Measurements from ENCODE around the gene TTBK1.

TTBK1 gene

DNA sequence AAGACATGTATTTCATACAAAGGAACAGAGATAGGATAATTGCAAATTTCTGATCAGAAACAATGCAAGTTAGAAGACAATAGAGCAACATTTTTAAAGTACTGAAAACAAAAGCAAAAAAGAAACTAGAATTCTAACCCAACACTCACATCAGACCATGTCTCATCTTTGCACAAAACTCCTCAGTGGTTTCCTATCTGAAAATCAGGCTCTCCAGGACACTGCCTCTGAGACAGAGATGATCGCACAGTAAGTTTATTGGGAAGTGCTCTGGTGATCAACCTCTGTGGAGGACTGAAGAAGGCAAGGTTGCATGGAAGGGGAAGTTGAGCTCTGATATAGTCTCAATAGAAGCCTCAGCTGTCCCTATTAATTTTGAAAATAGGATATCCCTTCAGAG, 2.3 kb upstream of the TTBK1 start:
- H3K79me2 ChIP-seq (ENCODE audit: insufficient read depth, low read depth) = no peaks in the 10 kb centered on the region
- no peak overlapping the region for H3K4me3 ChIP-seq (IDR thresholded peaks at IDR 0.05; ENCODE audit: insufficient read depth, low read depth, low read length)
- TF ChIP-seq, protein P1, sequence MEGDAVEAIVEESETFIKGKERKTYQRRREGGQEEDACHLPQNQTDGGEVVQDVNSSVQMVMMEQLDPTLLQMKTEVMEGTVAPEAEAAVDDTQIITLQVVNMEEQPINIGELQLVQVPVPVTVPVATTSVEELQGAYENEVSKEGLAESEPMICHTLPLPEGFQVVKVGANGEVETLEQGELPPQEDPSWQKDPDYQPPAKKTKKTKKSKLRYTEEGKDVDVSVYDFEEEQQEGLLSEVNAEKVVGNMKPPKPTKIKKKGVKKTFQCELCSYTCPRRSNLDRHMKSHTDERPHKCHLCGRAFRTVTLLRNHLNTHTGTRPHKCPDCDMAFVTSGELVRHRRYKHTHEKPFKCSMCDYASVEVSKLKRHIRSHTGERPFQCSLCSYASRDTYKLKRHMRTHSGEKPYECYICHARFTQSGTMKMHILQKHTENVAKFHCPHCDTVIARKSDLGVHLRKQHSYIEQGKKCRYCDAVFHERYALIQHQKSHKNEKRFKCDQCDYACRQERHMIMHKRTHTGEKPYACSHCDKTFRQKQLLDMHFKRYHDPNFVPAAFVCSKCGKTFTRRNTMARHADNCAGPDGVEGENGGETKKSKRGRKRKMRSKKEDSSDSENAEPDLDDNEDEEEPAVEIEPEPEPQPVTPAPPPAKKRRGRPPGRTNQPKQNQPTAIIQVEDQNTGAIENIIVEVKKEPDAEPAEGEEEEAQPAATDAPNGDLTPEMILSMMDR (conservative IDR thresholded peaks at IDR 0.05; ENCODE audit: low read depth, low read length) = no peak
- H3K4me1 ChIP-seq (ENCODE audit: low read depth, poor library complexity, severe bottlenecking) = peaks cover 1% of the 10 kb centered on the region
- H3K27me3 ChIP-seq (ENCODE audit: insufficient read depth, low read depth) = no peaks in the 10 kb centered on the region
- H3K36me3 ChIP-seq (ENCODE audit: insufficient read depth) = no peaks in the 10 kb centered on the region
- no peak overlapping the region for H3K4me2 ChIP-seq
- H3K9ac ChIP-seq = no peak overlapping the region
- no peaks in the 10 kb centered on the region for H4K20me1 ChIP-seq (ENCODE audit: insufficient read depth)
- H2AFZ ChIP-seq (ENCODE audit: low read depth) = no peak overlapping the region
- no peak overlapping the region for H3K27ac ChIP-seq

DNA sequence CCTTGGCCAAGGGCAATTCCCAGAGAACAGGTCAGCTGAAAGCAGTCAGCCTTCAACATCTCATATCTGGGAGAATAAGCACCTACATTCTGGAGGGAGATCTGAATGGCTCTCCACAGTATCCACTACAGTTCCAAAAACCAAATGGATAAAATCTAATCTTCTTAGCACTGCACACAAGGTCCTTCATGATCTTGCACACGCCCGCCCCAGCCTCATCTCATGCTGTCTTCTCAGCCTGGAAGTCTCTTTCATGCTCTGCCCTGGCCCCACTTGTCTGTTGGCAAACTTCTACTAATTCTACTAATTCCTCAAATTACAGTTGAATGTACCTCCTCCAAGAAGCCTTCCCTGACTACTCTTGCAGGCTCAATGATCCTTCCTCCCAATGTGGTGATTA, 1.8 kb upstream of the TTBK1 start:
- TF ChIP-seq, protein P1 (conservative IDR thresholded peaks at IDR 0.05; ENCODE audit: low read depth, low read length) = no peak
- Histone ChIP-seq H3K36me3 (ENCODE audit: insufficient read depth) (no peaks in the 10 kb centered on the region), H2AFZ (ENCODE audit: low read depth) (no peak overlapping the region), H3K4me1 (ENCODE audit: low read depth, poor library complexity, severe bottlenecking) (peaks cover 6% of the 10 kb centered on the region), H3K4me3 (IDR thresholded peaks at IDR 0.05; ENCODE audit: insufficient read depth, low read depth, low read length) (no peak overlapping the region), H3K27me3 (ENCODE audit: insufficient read depth, low read depth) (no peaks in the 10 kb centered on the region), H3K9ac (no peak overlapping the region), H3K79me2 (ENCODE audit: insufficient read depth, low read depth) (no peaks in the 10 kb centered on the region), H3K4me2 (no peak overlapping the region), H3K27ac (no peak overlapping the region), H4K20me1 (ENCODE audit: insufficient read depth) (no peaks in the 10 kb centered on the region)

DNA sequence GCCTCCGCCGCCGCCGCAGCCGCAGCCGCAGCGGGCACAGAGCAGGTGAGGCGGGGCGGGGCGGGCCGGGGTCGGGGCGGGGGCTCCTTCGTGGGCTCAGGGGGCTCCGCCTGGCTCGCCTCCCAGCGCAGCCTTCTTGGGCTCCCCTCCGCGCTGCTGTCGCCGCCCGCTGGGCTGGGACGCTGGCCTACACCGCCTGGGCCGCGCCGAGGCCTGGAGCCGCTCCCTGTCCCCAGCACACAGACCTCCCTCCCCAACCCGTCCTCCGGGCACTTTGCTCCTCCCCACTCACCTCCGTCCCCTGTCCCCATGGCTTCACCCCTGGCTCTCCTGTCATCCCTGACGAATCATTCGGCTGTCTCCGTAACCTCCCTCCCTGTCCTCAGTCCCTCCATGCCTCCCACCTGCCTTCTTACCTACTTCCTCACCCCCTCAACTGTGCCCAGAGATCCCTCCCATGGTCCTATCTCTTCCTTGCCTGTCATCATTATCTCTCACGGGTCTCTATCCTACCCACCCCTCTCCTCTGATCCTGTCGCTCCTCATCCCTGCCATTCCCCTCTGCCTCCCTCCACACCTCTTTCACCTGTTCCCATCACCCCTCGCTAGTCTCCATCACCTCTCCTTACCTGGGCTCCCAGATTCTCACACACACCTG, 512 bp downstream of the TTBK1 start:
- TF ChIP-seq, protein P1 (conservative IDR thresholded peaks at IDR 0.05; ENCODE audit: low read depth, low read length) = no peak
- Histone ChIP-seq H3K36me3 (ENCODE audit: insufficient read depth) (no peaks in the 10 kb centered on the region), H3K9ac (no peak overlapping the region), H3K4me3 (IDR thresholded peaks at IDR 0.05; ENCODE audit: insufficient read depth, low read depth, low read length) (no peak overlapping the region), H2AFZ (ENCODE audit: low read depth) (no peak overlapping the region), H3K79me2 (ENCODE audit: insufficient read depth, low read depth) (no peaks in the 10 kb centered on the region), H3K27me3 (ENCODE audit: insufficient read depth, low read depth) (no peaks in the 10 kb centered on the region), H4K20me1 (ENCODE audit: insufficient read depth) (no peaks in the 10 kb centered on the region), H3K4me1 (ENCODE audit: low read depth, poor library complexity, severe bottlenecking) (peaks cover 13% of the 10 kb centered on the region), H3K4me2 (no peak overlapping the region), H3K27ac (no peak overlapping the region)

DNA sequence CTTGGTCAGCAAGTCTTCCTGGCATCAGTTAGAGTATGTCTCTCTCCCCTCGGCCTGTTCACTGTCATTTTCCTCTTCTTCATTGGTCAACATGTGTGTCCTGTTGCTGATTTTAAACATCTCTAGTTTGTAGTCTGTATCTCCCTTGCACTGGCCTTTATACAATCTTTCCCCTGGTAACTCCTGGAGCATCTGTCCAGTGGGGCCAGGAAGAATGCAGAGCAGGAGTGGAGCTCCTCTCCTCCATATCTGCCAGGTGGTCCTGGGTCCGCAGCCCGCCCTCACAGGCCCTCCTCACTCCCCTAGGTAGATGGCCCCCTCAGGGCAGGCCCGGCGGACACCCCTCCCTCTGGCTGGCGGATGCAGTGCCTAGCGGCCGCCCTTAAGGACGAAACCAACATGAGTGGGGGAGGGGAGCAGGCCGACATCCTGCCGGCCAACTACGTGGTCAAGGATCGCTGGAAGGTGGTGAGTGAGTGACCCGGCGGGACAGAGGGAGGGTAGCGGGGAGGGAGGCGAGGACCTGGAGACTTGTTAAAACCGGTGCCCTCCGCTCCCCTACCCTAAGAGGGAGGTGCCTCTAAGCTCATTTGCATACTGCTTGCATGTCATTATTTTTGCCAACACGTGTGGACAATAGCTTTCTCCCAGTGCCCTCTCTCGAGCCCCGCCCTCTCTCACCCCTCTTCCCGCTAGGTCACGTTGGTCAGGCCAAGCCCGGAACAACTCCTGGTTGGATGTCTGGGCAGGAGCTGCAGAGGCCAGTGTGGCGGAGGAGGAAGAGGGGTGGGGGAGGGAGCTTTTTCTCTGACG, 3.2 kb downstream of the TTBK1 start:
- Histone ChIP-seq H3K36me3 (ENCODE audit: insufficient read depth) (no peaks in the 10 kb centered on the region), H3K9ac (peak overlapping the region; percentile 69), H2AFZ (ENCODE audit: low read depth) (peak overlapping the region; percentile 88), H3K4me2 (peak overlapping the region; percentile 59), H3K79me2 (ENCODE audit: insufficient read depth, low read depth) (no peaks in the 10 kb centered on the region), H3K4me3 (IDR thresholded peaks at IDR 0.05; ENCODE audit: insufficient read depth, low read depth, low read length) (no peak overlapping the region), H4K20me1 (ENCODE audit: insufficient read depth) (no peaks in the 10 kb centered on the region), H3K27me3 (ENCODE audit: insufficient read depth, low read depth) (no peaks in the 10 kb centered on the region), H3K4me1 (ENCODE audit: low read depth, poor library complexity, severe bottlenecking) (peaks cover 13% of the 10 kb centered on the region), H3K27ac (peak overlapping the region; percentile 35)
- TF ChIP-seq, protein P1 (conservative IDR thresholded peaks at IDR 0.05; ENCODE audit: low read depth, low read length) = no peak
